HepG2 (cell line): Measurements from ENCODE around the gene NSF. TPM values are rescaled to one million over a fixed set of nuclear protein-coding genes. Genes with fewer than 3 reads are reported as not detected.
A peak's percentile ranks its signal among the peaks of the same experiment; 100 is the strongest.

Source experiments
- ATAC-seq: fragments of 200-7000 bp; cut with Tn5 transposase; 3 replicates; pipeline ENCODE4 v1.9.1; 2020; ENCODE audit warnings: mild to moderate bottlenecking, moderate library complexity
- BruUV-seq: library from RNA; stranded (reverse); fragments of 400-500 nt; replicated peaks from 2 replicates; lab custom pipeline; 2021; lab: Mats Ljungman, UMichigan
- CTCF ChIA-PET: fragments of 300-600 bp; formaldehyde crosslinking; extraction: SDS; loops from one replicate; lab custom pipeline; 2021; ENCODE audit warnings: low total read pairs, inconsistent platforms, low intra/inter-chr PET ratio; lab: Yijun Ruan, JAX
- POLR2A ChIA-PET: fragments of 350-600 bp; sonication (Branson Sonifier 250); formaldehyde crosslinking; loops from one replicate; lab custom pipeline; 2020; ENCODE audit warnings: antibody characterized with exemption, inconsistent platforms; lab: Yijun Ruan, JAX
- DNase-seq: peaks from one replicate; pipeline ENCODE4 v3.0.0-alpha.2; 2015; ENCODE audit warnings: low spot score
- FAIRE-seq: peaks from 3 replicates; lab custom pipeline; 2011; peaks lifted over from hg19 to GRCh38; lab: Jason Lieb, UNC
- H2AFZ ChIP-seq: one replicate; pipeline ENCODE4 v1.6.1; 2011; ENCODE audit warnings: low read length, inconsistent platforms
- H3K27ac ChIP-seq: fragments of 300-600 bp; 3 replicates; pipeline ENCODE4 v1.8.0; 2011; ENCODE audit warnings: mixed run types, mild to moderate bottlenecking, mixed read lengths, low read length, inconsistent platforms; ENCODE audit not compliant: insufficient read depth; ENCODE audit errors: extremely low read length
- H3K27me3 ChIP-seq, 2 experiments: fragments of 200-600 bp in 1 of 2; 2 replicates in 1 of 2; 3 replicates in 1 of 2; pipeline versions ENCODE4 v1.6.0 to v1.8.0; 2011; ENCODE audit warnings: low read length in 2 of 2, mild to moderate bottlenecking in 2 of 2, moderate library complexity in 2 of 2, inconsistent platforms in 1 of 2; ENCODE audit not compliant: insufficient read depth in 2 of 2, control insufficient read depth in 1 of 2
- H3K36me3 ChIP-seq, 2 experiments: fragments of 200-600 bp in 1 of 2; replicated peaks in 1 of 2; 2 replicates in 1 of 2; 3 replicates in 1 of 2; pipeline versions ENCODE4 v1.5.1 to v1.8.0; 2011; ENCODE audit warnings: low read length in 2 of 2, inconsistent platforms in 1 of 2; ENCODE audit not compliant: insufficient read depth in 2 of 2, control insufficient read depth in 1 of 2
- H3K4me1 ChIP-seq: 2 replicates; pipeline ENCODE4 v1.5.1; 2012; ENCODE audit warnings: low read length, inconsistent platforms; ENCODE audit not compliant: insufficient read depth
- H3K4me2 ChIP-seq: 2 replicates; pipeline ENCODE4 v1.6.0; 2011; ENCODE audit warnings: low read depth, low read length, inconsistent platforms
- H3K4me3 ChIP-seq, 3 experiments: fragments of 200-600 bp in 1 of 3; sonication (generic), shearing (Covaris generic) in 1 of 3; replicated peaks in 1 of 3; 2 replicates each; pipeline ENCODE4 v1.5.1; 2011 to 2016; ENCODE audit warnings: low read length in 3 of 3, inconsistent platforms in 2 of 3, low read depth in 2 of 3, mild to moderate bottlenecking in 2 of 3, control low read depth in 1 of 3, mixed read lengths in 1 of 3; ENCODE audit not compliant: insufficient read depth in 1 of 3
- H3K79me2 ChIP-seq: one replicate; pipeline ENCODE4 v1.6.1; 2011; ENCODE audit warnings: low read length, inconsistent platforms; ENCODE audit not compliant: insufficient read depth
- H3K9ac ChIP-seq: 2 replicates; pipeline ENCODE4 v1.6.0; 2011; ENCODE audit warnings: mild to moderate bottlenecking, low read depth, low read length, inconsistent platforms; ENCODE audit not compliant: insufficient read depth
- H3K9me3 ChIP-seq: 2 replicates; pipeline ENCODE4 v1.5.1; 2012; ENCODE audit warnings: mild to moderate bottlenecking, low read length
- H4K20me1 ChIP-seq: 2 replicates; pipeline ENCODE4 v1.6.0; 2011; ENCODE audit warnings: inconsistent platforms, mild to moderate bottlenecking, low read length, moderate library complexity; ENCODE audit not compliant: insufficient read depth
- DR1 ChIP-seq: sonication (generic); formaldehyde crosslinking; IDR thresholded peaks from 2 replicates; pipeline ENCODE4 v1.8.0; 2021; ENCODE audit warnings: mild to moderate bottlenecking, missing genetic modification reagents, inconsistent platforms
- ELK4 ChIP-seq: sonication (generic); formaldehyde crosslinking; IDR thresholded peaks from 2 replicates; pipeline ENCODE4 v1.9.0; 2021; ENCODE audit warnings: missing genetic modification reagents, borderline replicate concordance
- MLX ChIP-seq: IDR thresholded peaks from 2 replicates; pipeline ENCODE4 v1.6.1; 2016
- MTERF4 ChIP-seq: sonication (generic); formaldehyde crosslinking; IDR thresholded peaks from 2 replicates; pipeline ENCODE4 v1.8.0; 2023; ENCODE audit warnings: mild to moderate bottlenecking, missing genetic modification reagents
- RBAK ChIP-seq: sonication (generic); formaldehyde crosslinking; IDR thresholded peaks from 2 replicates; pipeline ENCODE4 v1.5.1; 2020; ENCODE audit warnings: mild to moderate bottlenecking, missing genetic modification reagents
- SALL1 ChIP-seq: sonication (generic); formaldehyde crosslinking; IDR thresholded peaks from 2 replicates; pipeline ENCODE4 v1.8.0; 2022; ENCODE audit warnings: mild to moderate bottlenecking, missing genetic modification reagents
- TEAD3 ChIP-seq: optimal IDR thresholded peaks from 2 replicates; pipeline ENCODE3; 2016; ENCODE audit warnings: borderline replicate concordance
- ZNF343 ChIP-seq: sonication (generic); formaldehyde crosslinking; IDR thresholded peaks from 2 replicates; pipeline ENCODE4 v1.4.0; 2020; ENCODE audit warnings: mild to moderate bottlenecking, missing genetic modification reagents
- ZNF512 ChIP-seq: sonication (generic); formaldehyde crosslinking; IDR thresholded peaks from 2 replicates; pipeline ENCODE4 v1.4.0; 2020; ENCODE audit warnings: mild to moderate bottlenecking, missing genetic modification reagents
- ZNF547 ChIP-seq: sonication (generic); formaldehyde crosslinking; IDR thresholded peaks from 2 replicates; pipeline ENCODE4 v1.5.1; 2020; ENCODE audit warnings: mild to moderate bottlenecking, missing genetic modification reagents
- ZSCAN25 ChIP-seq: sonication (generic); formaldehyde crosslinking; IDR thresholded peaks from 2 replicates; pipeline ENCODE4 v1.8.0; 2022; ENCODE audit warnings: mild to moderate bottlenecking, missing genetic modification reagents
- ZSCAN30 ChIP-seq: sonication (generic); formaldehyde crosslinking; IDR thresholded peaks from 2 replicates; pipeline ENCODE4 v1.5.0; 2020; ENCODE audit warnings: mild to moderate bottlenecking, missing genetic modification reagents
- WGBS: methylation state at CpG from one replicate; pipeline ENCODE4 v1.1.6; 2017; ENCODE audit warnings: low lambda C conversion rate; 5-methylcytosine and 5-hydroxymethylcytosine counted together
- in situ Hi-C: cut with HindIII; loops from 2 replicates; pipeline ENCODE4 v1.10.0; 2017; ENCODE audit warnings: low pct_unique_long_range_greater_than_20kb; ENCODE audit not compliant: extremely low pct_ligation_motif_present
- intact Hi-C: fragments of 100-400 bp; cut with micrococcal nuclease; formaldehyde crosslinking; loops from one replicate; pipeline ENCODE4 v1.10.0; 2022; ENCODE audit not compliant: unreplicated experiment
- polyA plus RNA-seq, 8 experiments: library from polyadenylated mRNA; depleted of rRNA in 3 of 8; stranded (reverse) in 7 of 8; unstranded in 1 of 8; fragments of >200 nt; fragmentation: Illumina TruSeq in 4 of 8; extraction: Trizol in 4 of 8; gene quantifications; 2 replicates each; pipeline versions ENCODE4 v1.2.1 to v1.2.3, GENCODE V29; 2011 to 2016; ENCODE audit warnings: low read depth in 4 of 8, missing spikeins in 1 of 8, mixed read lengths in 1 of 8; ENCODE audit not compliant: insufficient read depth in 1 of 8
- total RNA-seq, 5 experiments: library from RNA; depleted of rRNA; stranded (reverse); fragments of >200 nt; fragmentation: Illumina TruSeq; extraction: Trizol; gene quantifications; 2 replicates each; pipeline ENCODE4 v1.2.3, GENCODE V29; 2016; ENCODE audit warnings: low read depth in 1 of 5

The NSF gene
- total and polyA plus RNA-seq, 2 of the 13 experiments (the other 11 are each of a cell fraction or from before 2014, with no cell fraction given) = 21.9 to 37.8 TPM

GRCh38 chr17:46785696-46786095, 195.2 kb downstream of the NSF start:
- Histone ChIP-seq H3K27ac (no peak overlapping the region), H3K79me2 (no peaks in the 10 kb centered on the region), H3K4me1 (peaks cover 37% of the 10 kb centered on the region), H3K36me3 (no peaks in the 10 kb centered on the region), H3K9me3 (no peaks in the 10 kb centered on the region), H3K27me3 (peaks cover 3 to 39% of the 10 kb centered on the region in 2 experiments; a peak in 4 of 5 replicates), H3K4me3 (no peak overlapping the region; a peak in 1 of 6 replicates), H3K4me2 (peak overlapping the region; percentile 10; the same call in 1 of the 2 replicates), H2AFZ (no peak overlapping the region), H3K9ac (no peak overlapping the region), H4K20me1 (no peaks in the 10 kb centered on the region)
- FAIRE-seq (no peak), ATAC-seq (peak; percentile 7; the same call in 1 of the 3 replicates), DNase-seq (no peak)
- ChIA-PET CTCF (no interaction called here), POLR2A (no interaction called here)
- 27% methylated on average over 7 of the region's 7 CpGs for WGBS
- intact Hi-C loops (no loop called here), in situ Hi-C loops (loop anchor here (10.0 kb wide), 1 partner anchor 51 kb away; no protein-coding TSS in a partner anchor)
- no TSS peak for BruUV-seq
- TF ChIP-seq TEAD3 (peak; percentile 42), ZNF512 (CRISPR knock-in tag) (no peak), MTERF4 (CRISPR knock-in tag) (no peak), ZSCAN30 (CRISPR knock-in tag) (no peak), DR1 (CRISPR knock-in tag) (no peak), ELK4 (CRISPR knock-in tag) (no peak), RBAK (CRISPR knock-in tag) (no peak), SALL1 (CRISPR knock-in tag) (no peak), ZNF343 (CRISPR knock-in tag) (0 out of 2 replicates have a peak, but pooled peaks have one; percentile 18), ZNF547 (no peak), MLX (CRISPR knock-in tag) (no peak), ZSCAN25 (CRISPR knock-in tag) (peak; percentile 69; the same call in 1 of the 2 replicates)
